ENCODE measurements around the gene KCTD10. TPM values are rescaled to one million over a fixed set of nuclear protein-coding genes. Genes with fewer than 3 reads are reported as not detected.

Gene KCTD10
- total and polyA plus RNA-seq, 7 donors = 7.4 to 21.8 (median 16.0) TPM

DNA sequence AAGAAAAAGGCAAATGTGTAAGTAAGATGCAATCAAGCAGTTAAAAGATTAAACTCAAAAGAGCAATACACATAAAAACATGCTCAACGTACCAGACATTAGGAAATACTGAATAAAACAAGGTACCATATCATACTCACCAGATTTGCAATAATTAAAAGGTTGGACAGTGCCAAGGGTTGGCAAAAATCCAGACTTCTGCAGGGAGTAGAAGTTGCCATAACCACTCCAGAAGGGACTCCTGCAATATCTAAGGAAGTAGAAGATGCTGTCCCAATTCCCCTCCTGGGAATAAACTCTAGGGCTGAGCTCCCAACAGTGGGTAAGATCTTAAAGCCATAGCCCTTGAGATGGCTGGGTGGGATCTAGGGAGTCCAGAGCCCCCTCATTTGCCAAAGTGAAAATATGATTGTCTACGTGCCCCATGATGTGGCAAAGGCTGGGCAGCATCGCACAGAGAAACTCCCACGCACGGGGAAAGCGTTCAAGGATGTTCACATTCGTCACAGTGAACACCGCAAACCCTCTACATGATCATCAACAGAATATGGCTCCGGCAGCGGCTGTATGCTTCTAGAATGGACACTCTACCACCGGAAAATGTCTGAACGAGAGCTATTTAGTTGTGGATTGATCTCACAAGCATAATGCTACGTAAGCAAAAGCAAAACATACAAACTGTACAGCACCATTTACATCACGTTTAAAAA is 12.3 kb downstream of the KCTD10 start:
- H3K27ac ChIP-seq = peak overlapping the region; percentile 89
- intact Hi-C loops (cut with DNase I) = no loop called here
- H3K27me3 ChIP-seq (ENCODE audit: insufficient read depth in 3 of 3, low read length in 2 of 3) = no peaks in the 10 kb centered on the region
- peaks cover 0 to 37% of the 10 kb centered on the region in 2 donors for H3K36me3 ChIP-seq (ENCODE audit: insufficient read depth in 1 of 2, low read depth in 1 of 2)
- DNase-seq = no peak
- H3K4me3 ChIP-seq = no peak overlapping the region
- WGBS, 3 donors = 90% methylated on average over 14 of the region's 14 CpGs
- TF ChIP-seq, protein P1, sequence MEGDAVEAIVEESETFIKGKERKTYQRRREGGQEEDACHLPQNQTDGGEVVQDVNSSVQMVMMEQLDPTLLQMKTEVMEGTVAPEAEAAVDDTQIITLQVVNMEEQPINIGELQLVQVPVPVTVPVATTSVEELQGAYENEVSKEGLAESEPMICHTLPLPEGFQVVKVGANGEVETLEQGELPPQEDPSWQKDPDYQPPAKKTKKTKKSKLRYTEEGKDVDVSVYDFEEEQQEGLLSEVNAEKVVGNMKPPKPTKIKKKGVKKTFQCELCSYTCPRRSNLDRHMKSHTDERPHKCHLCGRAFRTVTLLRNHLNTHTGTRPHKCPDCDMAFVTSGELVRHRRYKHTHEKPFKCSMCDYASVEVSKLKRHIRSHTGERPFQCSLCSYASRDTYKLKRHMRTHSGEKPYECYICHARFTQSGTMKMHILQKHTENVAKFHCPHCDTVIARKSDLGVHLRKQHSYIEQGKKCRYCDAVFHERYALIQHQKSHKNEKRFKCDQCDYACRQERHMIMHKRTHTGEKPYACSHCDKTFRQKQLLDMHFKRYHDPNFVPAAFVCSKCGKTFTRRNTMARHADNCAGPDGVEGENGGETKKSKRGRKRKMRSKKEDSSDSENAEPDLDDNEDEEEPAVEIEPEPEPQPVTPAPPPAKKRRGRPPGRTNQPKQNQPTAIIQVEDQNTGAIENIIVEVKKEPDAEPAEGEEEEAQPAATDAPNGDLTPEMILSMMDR (IDR thresholded peaks at IDR 0.05) = no peak
- peaks cover 65% of the 10 kb centered on the region for H3K4me1 ChIP-seq
- no peak for ATAC-seq
- no peaks in the 10 kb centered on the region for H3K9me3 ChIP-seq

DNA sequence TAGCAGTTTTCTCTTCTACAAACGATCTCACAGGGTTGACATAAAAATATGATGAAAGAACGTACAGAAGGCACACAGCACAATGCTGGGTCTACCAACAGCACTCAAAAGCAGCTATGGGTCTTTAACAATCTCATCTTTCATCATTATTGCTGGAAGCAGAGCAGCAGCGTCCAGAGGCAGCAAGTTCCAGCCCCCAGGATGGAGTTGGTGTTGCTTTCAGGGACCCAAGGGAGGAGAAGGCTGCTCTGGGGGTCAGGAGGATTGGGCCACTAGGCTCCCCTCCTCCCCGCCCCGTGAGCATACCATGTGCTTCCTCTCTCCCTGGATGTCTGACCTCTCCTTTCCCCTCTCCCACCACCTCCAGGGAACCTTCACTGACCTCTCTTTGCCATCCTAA is 13.3 kb downstream of the KCTD10 start:
- H3K4me3 ChIP-seq = peak overlapping the region; percentile 31
- intact Hi-C loops (cut with DNase I) = no loop called here
- peaks cover 0 to 37% of the 10 kb centered on the region in 2 donors for H3K36me3 ChIP-seq (ENCODE audit: insufficient read depth in 1 of 2, low read depth in 1 of 2)
- ATAC-seq (no peak), DNase-seq (peak in 1 of 2 donors; percentile 62)
- peak overlapping the region; percentile 89 for H3K27ac ChIP-seq
- H3K4me1 ChIP-seq = peaks cover 65% of the 10 kb centered on the region
- TF ChIP-seq, protein P1 (IDR thresholded peaks at IDR 0.05) = no peak
- no peaks in the 10 kb centered on the region for H3K9me3 ChIP-seq
- H3K27me3 ChIP-seq (ENCODE audit: insufficient read depth in 3 of 3, low read length in 2 of 3) = no peaks in the 10 kb centered on the region
- WGBS, 3 donors = 38 to 55% (median 49%) methylated on average over 5 of the region's 5 CpGs

DNA sequence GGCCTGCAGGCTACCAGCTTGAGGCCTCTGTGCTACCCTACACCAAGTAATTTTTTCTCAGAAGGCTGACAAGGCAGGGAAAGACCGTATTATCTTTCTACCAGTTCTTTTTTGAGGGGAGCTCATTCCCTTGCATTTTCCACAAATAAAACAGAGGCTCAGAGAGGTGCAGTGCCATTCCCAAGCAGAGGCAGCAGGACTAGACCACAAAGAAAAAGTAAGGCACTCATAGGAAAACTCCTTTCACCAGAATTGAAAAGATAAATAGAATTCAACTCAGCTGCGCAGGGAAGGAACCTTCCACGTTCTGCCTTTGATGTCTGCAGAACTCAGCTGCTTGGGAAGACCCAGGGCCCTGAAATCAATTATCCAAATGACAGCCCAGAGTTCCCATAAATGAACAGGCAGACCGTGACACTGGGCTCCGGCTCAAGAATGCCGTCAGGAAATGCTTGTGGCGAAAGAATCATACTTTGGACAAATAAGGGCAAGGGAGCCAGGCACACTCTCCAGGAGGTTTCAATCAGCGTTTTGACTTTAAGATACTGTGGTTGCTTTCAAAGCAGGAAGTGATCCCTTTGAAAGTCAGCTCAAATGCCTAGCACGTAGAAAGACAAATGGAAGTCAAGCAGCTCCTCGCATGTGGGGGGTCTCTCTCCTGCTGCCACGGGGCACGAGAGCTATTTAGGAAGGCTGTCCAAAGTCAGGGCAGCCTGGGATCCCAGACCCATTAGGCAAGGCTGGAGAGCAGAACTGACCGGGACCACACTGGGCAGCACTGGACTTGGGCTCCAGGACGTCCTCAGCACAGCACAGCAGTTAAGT is 14.0 kb downstream of the KCTD10 start:
- H3K4me3 ChIP-seq = peak overlapping the region; percentile 31
- 12 to 17% (median 13%) methylated on average over 14 of the region's 14 CpGs for WGBS, 3 donors
- DNase-seq = peak; percentile 87
- ATAC-seq = peak; percentile 81 to 87 (median 86)
- peaks cover 0 to 42% of the 10 kb centered on the region in 2 donors for H3K36me3 ChIP-seq (ENCODE audit: insufficient read depth in 1 of 2, low read depth in 1 of 2)
- TF ChIP-seq, protein P1 (IDR thresholded peaks at IDR 0.05) = no peak
- peaks cover 65% of the 10 kb centered on the region for H3K4me1 ChIP-seq
- no peaks in the 10 kb centered on the region for H3K27me3 ChIP-seq (ENCODE audit: insufficient read depth in 3 of 3, low read length in 2 of 3)
- H3K9me3 ChIP-seq = no peaks in the 10 kb centered on the region
- H3K27ac ChIP-seq = peak overlapping the region; percentile 89
- intact Hi-C loops (cut with DNase I) = no loop called here

DNA sequence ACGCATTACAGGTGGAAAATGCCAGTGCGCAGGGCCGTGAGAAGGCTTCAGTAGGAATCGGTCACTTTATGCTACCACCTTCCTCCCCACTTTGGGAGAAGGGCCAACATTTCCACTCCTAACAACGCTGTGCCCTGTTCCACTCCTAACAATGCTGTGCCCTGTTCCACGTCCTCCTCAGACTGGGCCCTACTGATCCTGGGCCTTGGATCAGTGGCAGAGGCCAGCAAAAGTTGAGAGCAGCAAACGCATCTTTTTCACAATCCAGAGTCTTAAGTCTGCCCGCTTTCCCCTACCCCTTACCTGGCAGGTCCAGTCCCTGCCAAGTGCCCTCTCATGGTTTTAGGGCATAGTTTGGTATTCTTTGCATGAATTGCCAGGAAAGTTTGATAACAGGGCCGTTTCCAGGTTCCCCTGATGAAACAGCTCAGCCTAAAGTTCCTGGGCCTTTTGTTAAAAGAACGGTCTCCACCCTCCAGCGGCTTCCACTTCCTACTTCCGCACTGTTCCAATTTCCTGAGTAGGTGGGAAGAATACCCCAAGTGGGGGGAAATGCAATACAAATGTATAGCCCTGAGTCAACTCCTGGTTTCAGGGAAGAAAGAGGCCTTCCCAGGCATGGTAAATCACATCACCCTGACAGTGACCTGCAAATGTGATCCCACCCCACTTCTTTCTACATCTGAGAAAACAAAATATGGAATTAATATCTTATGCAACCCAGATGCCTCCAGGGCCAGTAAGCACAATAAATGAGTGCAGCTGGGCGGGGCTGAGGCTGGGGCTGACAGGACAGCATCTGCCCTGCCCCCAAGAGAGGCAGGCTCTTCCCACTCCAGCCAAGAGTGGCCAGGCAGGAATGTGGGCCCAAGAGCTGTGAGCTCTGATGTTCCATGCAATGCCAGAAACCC is 15.0 kb downstream of the KCTD10 start:
- Histone ChIP-seq H3K36me3 (ENCODE audit: insufficient read depth in 1 of 2, low read depth in 1 of 2) (peaks cover 0 to 46% of the 10 kb centered on the region in 2 donors), H3K27ac (peak overlapping the region; percentile 89), H3K9me3 (no peaks in the 10 kb centered on the region), H3K27me3 (ENCODE audit: insufficient read depth in 3 of 3, low read length in 2 of 3) (no peaks in the 10 kb centered on the region), H3K4me1 (peaks cover 62% of the 10 kb centered on the region), H3K4me3 (peak overlapping the region; percentile 31)
- intact Hi-C loops (cut with DNase I) = no loop called here
- ATAC-seq = peak; percentile 81 to 92 (median 90)
- peak; percentile 93 for DNase-seq
- 58 to 63% (median 62%) methylated on average over 12 to 13 of the region's 13 CpGs for WGBS, 3 donors
- TF ChIP-seq, protein P1 (IDR thresholded peaks at IDR 0.05) = no peak
